NB4 (cell line): ENCODE data around the gene YAF2.
A peak's percentile ranks its signal among the peaks of the same experiment; 100 is the strongest.

ENCODE experiments used
- DNase-seq: peaks from one replicate; pipeline ENCODE4 v3.0.0; 2010; ENCODE audit warnings: low read depth
- H3K4me3 ChIP-seq: one replicate; pipeline ENCODE4 v1.5.1; 2011; ENCODE audit warnings: mild to moderate bottlenecking, low read depth, low read length, moderate library complexity
- MYC ChIP-seq: IDR thresholded peaks from 2 replicates; pipeline ENCODE4 v1.6.1; 2011; ENCODE audit warnings: low read depth, low read length
- POLR2A ChIP-seq: IDR thresholded peaks from 2 replicates; pipeline ENCODE4 v1.6.1; 2011; ENCODE audit warnings: mild to moderate bottlenecking; ENCODE audit not compliant: insufficient read length; ENCODE audit errors: extremely low read depth
- TF ChIP-seq, protein P1 (sequence below): IDR thresholded peaks from 2 replicates; pipeline ENCODE4 v1.6.1; 2011; ENCODE audit warnings: low read depth, low read length
- TF ChIP-seq, protein P2 (sequence below): IDR thresholded peaks from one replicate; pipeline ENCODE4 v1.5.1; 2012; ENCODE audit warnings: low read depth, low read length

Gene YAF2

DNA sequence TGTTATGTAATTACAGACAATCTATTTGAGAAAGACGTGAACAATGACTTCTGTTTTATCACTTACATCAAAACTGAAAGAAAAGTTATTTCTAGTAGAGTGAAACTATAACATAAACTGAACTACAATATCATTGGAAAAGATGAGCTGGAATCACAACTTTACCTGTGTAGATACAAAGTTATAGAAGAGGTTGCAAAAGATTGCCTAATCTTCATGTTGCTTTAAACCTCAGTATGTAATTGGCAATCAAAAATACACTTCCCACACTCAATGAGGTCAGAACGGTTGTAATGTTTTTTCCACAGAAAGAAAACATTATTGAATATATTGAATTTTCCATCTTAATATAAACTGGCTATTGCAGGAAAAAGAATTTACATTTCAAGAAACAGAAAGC, 55.7 kb downstream of the YAF2 start:
- DNase-seq = no peak
- H3K4me3 ChIP-seq = no peak overlapping the region
- TF ChIP-seq, protein P1, sequence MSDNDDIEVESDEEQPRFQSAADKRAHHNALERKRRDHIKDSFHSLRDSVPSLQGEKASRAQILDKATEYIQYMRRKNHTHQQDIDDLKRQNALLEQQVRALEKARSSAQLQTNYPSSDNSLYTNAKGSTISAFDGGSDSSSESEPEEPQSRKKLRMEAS = no peak
- no peak for TF ChIP-seq MYC
- no peak for TF ChIP-seq POLR2A
- TF ChIP-seq, protein P2, sequence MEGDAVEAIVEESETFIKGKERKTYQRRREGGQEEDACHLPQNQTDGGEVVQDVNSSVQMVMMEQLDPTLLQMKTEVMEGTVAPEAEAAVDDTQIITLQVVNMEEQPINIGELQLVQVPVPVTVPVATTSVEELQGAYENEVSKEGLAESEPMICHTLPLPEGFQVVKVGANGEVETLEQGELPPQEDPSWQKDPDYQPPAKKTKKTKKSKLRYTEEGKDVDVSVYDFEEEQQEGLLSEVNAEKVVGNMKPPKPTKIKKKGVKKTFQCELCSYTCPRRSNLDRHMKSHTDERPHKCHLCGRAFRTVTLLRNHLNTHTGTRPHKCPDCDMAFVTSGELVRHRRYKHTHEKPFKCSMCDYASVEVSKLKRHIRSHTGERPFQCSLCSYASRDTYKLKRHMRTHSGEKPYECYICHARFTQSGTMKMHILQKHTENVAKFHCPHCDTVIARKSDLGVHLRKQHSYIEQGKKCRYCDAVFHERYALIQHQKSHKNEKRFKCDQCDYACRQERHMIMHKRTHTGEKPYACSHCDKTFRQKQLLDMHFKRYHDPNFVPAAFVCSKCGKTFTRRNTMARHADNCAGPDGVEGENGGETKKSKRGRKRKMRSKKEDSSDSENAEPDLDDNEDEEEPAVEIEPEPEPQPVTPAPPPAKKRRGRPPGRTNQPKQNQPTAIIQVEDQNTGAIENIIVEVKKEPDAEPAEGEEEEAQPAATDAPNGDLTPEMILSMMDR = no peak

DNA sequence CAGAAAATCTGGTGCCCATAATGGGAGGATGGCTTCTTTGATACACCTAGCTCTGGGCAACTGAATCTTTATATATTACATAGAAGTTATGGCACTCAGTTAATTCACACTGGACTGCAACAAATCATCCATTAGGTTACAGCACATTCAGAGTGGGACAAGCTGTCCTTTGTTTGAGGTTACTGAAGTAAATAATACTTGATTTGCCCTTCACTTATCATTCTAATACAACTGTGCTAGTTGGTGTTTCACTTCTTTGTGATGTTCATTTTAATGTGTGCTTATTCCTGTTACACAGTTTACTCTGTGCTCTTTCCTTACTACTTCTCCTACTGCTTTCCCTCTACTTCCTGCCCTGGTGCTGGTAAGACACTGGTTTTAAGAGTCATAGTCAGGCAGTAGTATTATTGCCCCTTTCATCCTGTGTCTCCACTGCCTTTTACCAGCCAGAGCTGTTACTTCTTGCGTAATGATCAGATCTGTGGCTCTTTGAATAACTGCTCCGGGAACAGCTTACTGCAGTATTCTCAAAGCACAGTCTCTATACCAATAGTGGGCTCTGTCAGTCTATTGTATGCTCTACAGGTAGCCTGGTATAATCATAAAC, 57.0 kb downstream of the YAF2 start:
- H3K4me3 ChIP-seq = no peak overlapping the region
- no peak for TF ChIP-seq MYC
- TF ChIP-seq POLR2A = no peak
- TF ChIP-seq, protein P1 = no peak
- TF ChIP-seq, protein P2 = no peak
- DNase-seq = peak; percentile 93

DNA sequence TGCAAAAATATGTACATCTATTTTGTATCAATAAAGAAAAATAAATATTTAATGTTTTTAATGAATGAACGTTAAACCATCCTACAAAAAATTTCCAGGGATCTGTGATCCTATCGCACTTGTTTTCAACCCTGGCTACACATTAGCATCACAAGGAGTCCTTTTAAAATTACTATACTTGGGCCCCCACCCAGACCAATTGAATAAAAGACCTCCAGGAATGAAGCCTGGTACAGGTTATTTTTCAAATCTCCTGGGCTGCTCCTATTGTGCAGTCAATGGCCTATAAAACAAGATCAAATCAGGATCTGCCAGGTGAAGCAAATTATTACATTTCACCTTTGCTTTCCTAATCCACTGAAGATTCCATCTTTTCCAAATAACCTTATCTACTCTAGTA, 59.9 kb downstream of the YAF2 start:
- no peak overlapping the region for H3K4me3 ChIP-seq
- no peak for DNase-seq
- TF ChIP-seq, protein P2 = no peak
- TF ChIP-seq MYC (no peak), POLR2A (no peak)
- TF ChIP-seq, protein P1 = no peak

DNA sequence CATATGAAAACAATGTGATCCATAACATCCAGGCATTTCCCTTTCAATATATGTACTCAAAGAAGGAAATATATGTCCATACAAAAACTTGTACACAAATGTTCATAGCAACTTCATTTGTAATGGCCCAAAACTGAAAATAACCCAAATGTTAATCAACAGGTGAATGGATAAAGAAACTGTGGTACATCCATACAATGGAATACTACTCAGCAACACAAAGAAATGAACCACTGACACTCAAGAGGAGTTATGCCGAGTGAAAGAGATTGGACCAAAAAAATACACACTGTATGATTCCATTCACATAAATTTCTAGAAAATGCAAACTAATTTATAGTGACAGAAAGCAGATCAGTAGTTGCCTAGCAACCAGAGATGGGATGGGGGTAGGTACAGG, 63.1 kb downstream of the YAF2 start:
- H3K4me3 ChIP-seq = no peak overlapping the region
- DNase-seq = no peak
- TF ChIP-seq, protein P2 = no peak
- no peak for TF ChIP-seq POLR2A
- TF ChIP-seq, protein P1 = no peak
- no peak for TF ChIP-seq MYC

DNA sequence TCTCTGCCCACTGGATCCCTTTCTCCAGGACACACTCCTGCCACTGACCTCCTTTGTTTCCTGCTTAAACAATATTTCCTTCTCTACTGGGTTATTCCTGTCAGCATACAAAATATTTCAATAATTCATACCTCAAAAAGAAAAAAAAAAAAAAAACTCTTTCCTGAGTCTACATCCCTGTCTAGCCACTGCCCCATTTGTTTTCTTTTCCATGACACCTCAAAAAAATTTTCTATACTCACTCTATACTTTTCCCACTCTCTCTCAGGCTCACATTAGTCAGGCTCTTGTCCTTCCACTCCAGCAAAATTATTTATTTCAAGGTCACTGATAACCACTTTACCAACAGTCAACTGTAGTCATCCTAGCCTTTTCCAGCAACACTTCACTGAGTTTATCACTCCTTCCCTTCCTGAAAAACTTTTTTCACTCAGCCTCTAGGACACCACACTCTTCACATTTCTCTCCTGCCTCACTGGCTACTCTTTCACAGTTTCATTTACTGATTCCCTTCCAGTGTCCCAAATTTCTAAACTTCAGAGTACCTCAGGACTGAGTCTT, 64.0 kb downstream of the YAF2 start:
- no peak for DNase-seq
- H3K4me3 ChIP-seq = no peak overlapping the region
- TF ChIP-seq MYC = no peak
- no peak for TF ChIP-seq POLR2A
- TF ChIP-seq, protein P2 = no peak
- TF ChIP-seq, protein P1 = no peak
